Measurements from ENCODE around the gene SMIM31.

DNA sequence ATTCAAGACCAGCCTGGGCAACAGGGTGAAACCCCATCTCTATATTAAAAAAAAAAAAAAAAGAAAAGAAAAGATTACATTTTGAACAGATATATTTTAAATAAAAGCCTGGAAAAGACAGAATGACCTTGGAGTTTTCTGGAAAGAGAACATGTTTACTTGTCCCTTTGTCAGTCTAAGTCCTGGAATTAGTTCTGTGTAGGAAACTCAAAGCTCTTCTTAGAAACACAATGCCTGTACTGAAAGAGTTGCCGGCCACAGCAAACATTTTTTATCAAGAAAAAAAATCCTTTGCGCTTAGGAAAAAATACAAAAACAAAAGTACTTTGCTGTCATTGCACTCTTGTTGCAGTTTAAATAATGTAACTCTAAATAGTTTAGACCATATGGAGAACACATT, 59.6 kb downstream of the SMIM31 start:
- TF ChIP-seq, protein P1, sequence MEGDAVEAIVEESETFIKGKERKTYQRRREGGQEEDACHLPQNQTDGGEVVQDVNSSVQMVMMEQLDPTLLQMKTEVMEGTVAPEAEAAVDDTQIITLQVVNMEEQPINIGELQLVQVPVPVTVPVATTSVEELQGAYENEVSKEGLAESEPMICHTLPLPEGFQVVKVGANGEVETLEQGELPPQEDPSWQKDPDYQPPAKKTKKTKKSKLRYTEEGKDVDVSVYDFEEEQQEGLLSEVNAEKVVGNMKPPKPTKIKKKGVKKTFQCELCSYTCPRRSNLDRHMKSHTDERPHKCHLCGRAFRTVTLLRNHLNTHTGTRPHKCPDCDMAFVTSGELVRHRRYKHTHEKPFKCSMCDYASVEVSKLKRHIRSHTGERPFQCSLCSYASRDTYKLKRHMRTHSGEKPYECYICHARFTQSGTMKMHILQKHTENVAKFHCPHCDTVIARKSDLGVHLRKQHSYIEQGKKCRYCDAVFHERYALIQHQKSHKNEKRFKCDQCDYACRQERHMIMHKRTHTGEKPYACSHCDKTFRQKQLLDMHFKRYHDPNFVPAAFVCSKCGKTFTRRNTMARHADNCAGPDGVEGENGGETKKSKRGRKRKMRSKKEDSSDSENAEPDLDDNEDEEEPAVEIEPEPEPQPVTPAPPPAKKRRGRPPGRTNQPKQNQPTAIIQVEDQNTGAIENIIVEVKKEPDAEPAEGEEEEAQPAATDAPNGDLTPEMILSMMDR (IDR thresholded peaks at IDR 0.05) = no peak
- no peak for TF ChIP-seq EP300 (IDR thresholded peaks at IDR 0.05)
- TF ChIP-seq POLR2A (IDR thresholded peaks at IDR 0.05) = no peak
